K562 (cell line): ENCODE measurements around the gene CUL2. TPM values are rescaled to one million over a fixed set of nuclear protein-coding genes. Genes with fewer than 3 reads are reported as not detected.

Experiments
- ATAC-seq: fragments of 200-7000 bp; cut with Tn5 transposase; 3 replicates; pipeline ENCODE4 v1.9.1; 2020; ENCODE audit warnings: moderate library complexity
- BruUV-seq: library from RNA; stranded (reverse); fragments of 400-500 nt; replicated peaks from 2 replicates; lab custom pipeline; 2021; lab: Mats Ljungman, UMichigan
- CTCF ChIA-PET: fragments of 300-600 bp; formaldehyde crosslinking; extraction: SDS; loops from one replicate; lab custom pipeline; 2021; ENCODE audit warnings: low intra/inter-chr PET ratio; lab: Yijun Ruan, JAX
- POLR2A ChIA-PET: fragments of 300-600, 350-650 bp; sonication (Branson Sonifier 250); formaldehyde crosslinking; extraction: SDS; loops from one replicate; lab custom pipeline; 2021; ENCODE audit warnings: antibody characterized with exemption, inconsistent platforms; lab: Yijun Ruan, JAX
- DNase-seq, 4 experiments: peaks; one replicate each; pipeline versions ENCODE4 v3.0.0 to v3.0.0-alpha.2; 2011 to 2018; ENCODE audit warnings: low spot score in 3 of 4, mixed read lengths in 3 of 4; ENCODE audit errors: extremely low read depth in 1 of 4
- FAIRE-seq: peaks from 2 replicates; lab custom pipeline; 2011; peaks lifted over from hg19 to GRCh38; lab: Jason Lieb, UNC
- H2AFZ ChIP-seq: 2 replicates; pipeline ENCODE4 v1.6.0; 2011; ENCODE audit warnings: low read depth, low read length, control low read depth, inconsistent platforms
- H3K27ac ChIP-seq: fragments of 200-600 bp; 3 replicates; pipeline ENCODE4 v1.8.0; 2011; ENCODE audit warnings: low read depth, mild to moderate bottlenecking, control low read depth, inconsistent platforms, low read length, moderate library complexity, mixed read lengths; ENCODE audit errors: extremely low read depth
- H3K27me3 ChIP-seq, 2 experiments: fragments of 300-600 bp in 1 of 2; 2 replicates in 1 of 2; 3 replicates in 1 of 2; pipeline versions ENCODE4 v1.6.0 to v1.8.0; 2011; ENCODE audit warnings: inconsistent platforms in 2 of 2, low read length in 2 of 2, mild to moderate bottlenecking in 1 of 2, mixed read lengths in 1 of 2, moderate library complexity in 1 of 2; ENCODE audit not compliant: control insufficient read depth in 2 of 2, insufficient read depth in 2 of 2
- H3K36me3 ChIP-seq: fragments of 300-600 bp; 3 replicates; pipeline ENCODE4 v1.8.0; 2011; ENCODE audit warnings: mild to moderate bottlenecking, low read length, inconsistent platforms; ENCODE audit not compliant: control insufficient read depth, insufficient read depth
- H3K4me1 ChIP-seq, 2 experiments: fragments of 200-600 bp in 1 of 2; replicated peaks in 1 of 2; 2 replicates in 1 of 2; 3 replicates in 1 of 2; pipeline versions ENCODE4 v1.5.1 to v1.8.0; 2011; ENCODE audit warnings: inconsistent platforms in 2 of 2, low read length in 2 of 2, mild to moderate bottlenecking in 1 of 2, mixed read lengths in 1 of 2, moderate library complexity in 1 of 2; ENCODE audit not compliant: control insufficient read depth in 2 of 2, insufficient read depth in 2 of 2
- H3K4me2 ChIP-seq: 2 replicates; pipeline ENCODE4 v1.6.1; 2011; ENCODE audit warnings: low read length, control low read depth, inconsistent platforms, mixed read lengths; ENCODE audit not compliant: insufficient read depth
- H3K4me3 ChIP-seq: fragments of 200-600 bp; sonication (generic), shearing (Covaris generic); 2 replicates; pipeline ENCODE4 v1.5.1; 2016; ENCODE audit warnings: control low read depth, inconsistent platforms
- H3K79me2 ChIP-seq: fragments of 200-600 bp; 3 replicates; pipeline ENCODE4 v1.8.0; 2011; ENCODE audit warnings: low read length, inconsistent platforms; ENCODE audit not compliant: control insufficient read depth, insufficient read depth
- H3K9ac ChIP-seq, 2 experiments: 2 replicates each; pipeline versions ENCODE4 v1.6.0 to v1.6.1; 2011; ENCODE audit warnings: low read depth in 2 of 2, low read length in 2 of 2, control low read depth in 1 of 2, inconsistent platforms in 1 of 2, mild to moderate bottlenecking in 1 of 2, mixed read lengths in 1 of 2; ENCODE audit not compliant: insufficient read depth in 1 of 2
- H3K9me1 ChIP-seq: one replicate; pipeline ENCODE4 v1.6.0; 2011; ENCODE audit warnings: inconsistent platforms, mild to moderate bottlenecking, low read length, moderate library complexity; ENCODE audit not compliant: control insufficient read depth, insufficient read depth
- H3K9me3 ChIP-seq: replicated peaks from 2 replicates; pipeline ENCODE4 v1.5.1; 2011; ENCODE audit warnings: low read depth, low read length, inconsistent platforms; ENCODE audit not compliant: control insufficient read depth, insufficient read depth
- H4K20me1 ChIP-seq: replicated peaks from 2 replicates; pipeline ENCODE4 v1.6.1; 2011; ENCODE audit warnings: low read length, inconsistent platforms, mixed read lengths; ENCODE audit not compliant: control insufficient read depth, insufficient read depth
- FOSL1 ChIP-seq: fragments of 200-800 bp; sonication (Bioruptor generic); conservative IDR thresholded peaks from 2 replicates; pipeline ENCODE4 v1.6.1; 2016; ENCODE audit warnings: missing genetic modification characterization, missing compliant biosample characterization
- KLF6 ChIP-seq: fragments of 250-450 bp; sonication (Bioruptor Pico); IDR thresholded peaks from 2 replicates; pipeline ENCODE4 v1.4.0; 2020; ENCODE audit warnings: mild to moderate bottlenecking, moderate library complexity, borderline replicate concordance
- MEIS2 ChIP-seq: fragments of 450-650 bp; IDR thresholded peaks from 2 replicates; pipeline ENCODE4 v1.6.1; 2014; ENCODE audit warnings: mild to moderate bottlenecking; ENCODE audit not compliant: partially characterized antibody
- PHB2 ChIP-seq: fragments of 450-650 bp; IDR thresholded peaks from 2 replicates; pipeline ENCODE4 v1.6.1; 2017; ENCODE audit warnings: low read depth
- ZC3H11A ChIP-seq: IDR thresholded peaks from 2 replicates; pipeline ENCODE4 v1.6.1; 2012; ENCODE audit warnings: low read depth, low read length, improper control_type of control experiment
- ZNF707 ChIP-seq: fragments of 250-450 bp; sonication (Bioruptor Pico); conservative IDR thresholded peaks from 2 replicates; pipeline ENCODE4 v1.8.0; 2022; ENCODE audit warnings: inconsistent platforms, mild to moderate bottlenecking, moderate library complexity
- WGBS: fragments of 100-300 bp; shearing (Covaris generic); methylation state at CpG from one replicate; pipeline ENCODE4 v1.1.6; 2016; ENCODE audit warnings: low coverage, mixed read lengths; ENCODE audit not compliant: insufficient coverage; ENCODE audit errors: missing lambda C conversion rate; 5-methylcytosine and 5-hydroxymethylcytosine counted together
- in situ Hi-C: fragments of 300-500 bp; cut with MboI; formaldehyde crosslinking; loops from 4 replicates; pipeline ENCODE4 v1.15.0; 2018; ENCODE audit warnings: inconsistent platforms, mixed read lengths
- intact Hi-C: fragments of 100-400 bp; cut with micrococcal nuclease; formaldehyde crosslinking; loops from 2 replicates; pipeline ENCODE4 v1.14.2; 2022
- polyA plus RNA-seq, 8 experiments: library from polyadenylated mRNA; depleted of rRNA in 4 of 8; stranded (reverse) in 5 of 8; unstranded in 3 of 8; fragments of >200 nt; fragmentation: Nextera tagmentation in 2 of 8; fragmentation: Illumina TruSeq in 1 of 8; extraction: Ambion mirVana in 2 of 8; extraction: Trizol in 1 of 8; gene quantifications; 2 replicates each; pipeline versions ENCODE4 v1.2.1 to v1.2.3, GENCODE V29; 2011 to 2014; ENCODE audit warnings: inconsistent platforms in 1 of 8, missing spikeins in 1 of 8
- total RNA-seq, 7 experiments: library from RNA; depleted of rRNA in 6 of 7; stranded (reverse); fragments of >200 nt in 6 of 7; fragmentation: Illumina TruSeq in 2 of 7; extraction: Trizol in 2 of 7; gene quantifications; 2 replicates each; pipeline versions ENCODE4 v1.2.1 to v1.2.3, GENCODE V29; 2011 to 2021; ENCODE audit warnings: low replicate concordance in 1 of 7
- TF ChIP-seq, protein P1 (sequence below): fragments of 450-650 bp; IDR thresholded peaks from 2 replicates; pipeline ENCODE4 v1.6.1; 2017; ENCODE audit warnings: mild to moderate bottlenecking, moderate library complexity
- TF ChIP-seq, protein P2 (sequence below), 2 experiments: fragments of 450-650 bp in 1 of 2; sonication (generic) in 1 of 2; formaldehyde crosslinking in 1 of 2; IDR thresholded peaks in 1 of 2; conservative IDR thresholded peaks in 1 of 2; 2 replicates each; pipeline versions ENCODE4 v1.6.1 to v1.8.1; 2016 to 2023; ENCODE audit warnings: mild to moderate bottlenecking in 2 of 2, moderate library complexity in 2 of 2, inconsistent platforms in 1 of 2, missing genetic modification reagents in 1 of 2

Gene CUL2
- total and polyA plus RNA-seq, 9 of the 15 experiments (the other 6 are each of a cell fraction or from before 2014, with no cell fraction given), result 17.3 to 46.3 (median 41.2) TPM

GRCh38 chr10:35079763-35080162, 10.4 kb downstream of the CUL2 start (continued):
- TF ChIP-seq, protein P1, sequence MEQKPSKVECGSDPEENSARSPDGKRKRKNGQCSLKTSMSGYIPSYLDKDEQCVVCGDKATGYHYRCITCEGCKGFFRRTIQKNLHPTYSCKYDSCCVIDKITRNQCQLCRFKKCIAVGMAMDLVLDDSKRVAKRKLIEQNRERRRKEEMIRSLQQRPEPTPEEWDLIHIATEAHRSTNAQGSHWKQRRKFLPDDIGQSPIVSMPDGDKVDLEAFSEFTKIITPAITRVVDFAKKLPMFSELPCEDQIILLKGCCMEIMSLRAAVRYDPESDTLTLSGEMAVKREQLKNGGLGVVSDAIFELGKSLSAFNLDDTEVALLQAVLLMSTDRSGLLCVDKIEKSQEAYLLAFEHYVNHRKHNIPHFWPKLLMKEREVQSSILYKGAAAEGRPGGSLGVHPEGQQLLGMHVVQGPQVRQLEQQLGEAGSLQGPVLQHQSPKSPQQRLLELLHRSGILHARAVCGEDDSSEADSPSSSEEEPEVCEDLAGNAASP, result no peak
- peak; percentile 79 for TF ChIP-seq FOSL1 (tag)
- no peak for TF ChIP-seq PHB2
- TF ChIP-seq KLF6 (CRISPR knock-in tag), result no peak
- TF ChIP-seq MEIS2, result peak; percentile 3
- TF ChIP-seq, all 486 proteins: peak for 4

- H3K27ac ChIP-seq, result no peak overlapping the region
- H3K27me3 ChIP-seq, result no peaks in the 10 kb centered on the region
- ATAC-seq, result no peak
- peaks cover 3% of the 10 kb centered on the region; the same call in 1 of the 2 replicates for H3K9me3 ChIP-seq
- no peak overlapping the region for H3K9ac ChIP-seq
- no peak overlapping the region for H2AFZ ChIP-seq
- H4K20me1 ChIP-seq, result peaks cover 4% of the 10 kb centered on the region; the same call in 1 of the 2 replicates
- FAIRE-seq, result no peak
- H3K4me1 ChIP-seq, result peaks cover 0 to 1% of the 10 kb centered on the region in 2 experiments; a peak in 2 of 5 replicates
- DNase-seq, result no peak
- H3K9me1 ChIP-seq, result no peaks in the 10 kb centered on the region
- CTCF ChIA-PET, result no interaction called here
- POLR2A ChIA-PET, result no interaction called here
- BruUV-seq, result no TSS peak
- H3K4me2 ChIP-seq, result no peak overlapping the region
- in situ Hi-C loops (no loop called here), intact Hi-C loops (no loop called here)
- WGBS, result 87% methylated on average over 4 of the region's 4 CpGs
- H3K4me3 ChIP-seq, result no peak overlapping the region
- H3K36me3 ChIP-seq, result peaks cover 12% of the 10 kb centered on the region; the same call in 2 of the 3 replicates
- peaks cover 78% of the 10 kb centered on the region for H3K79me2 ChIP-seq
- TF ChIP-seq, protein P2, sequence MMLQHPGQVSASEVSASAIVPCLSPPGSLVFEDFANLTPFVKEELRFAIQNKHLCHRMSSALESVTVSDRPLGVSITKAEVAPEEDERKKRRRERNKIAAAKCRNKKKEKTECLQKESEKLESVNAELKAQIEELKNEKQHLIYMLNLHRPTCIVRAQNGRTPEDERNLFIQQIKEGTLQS (IDR thresholded peaks at IDR 0.05), result no peak
- TF ChIP-seq, protein P2 (CRISPR knock-in tag; conservative IDR thresholded peaks at IDR 0.05), result no peak
- no peak for TF ChIP-seq ZNF707 (CRISPR knock-in tag)
- no peak for TF ChIP-seq ZC3H11A
These were observed 10.9 kb downstream of the CUL2 start for GRCh38 chr10:35079265-35079664.
